ENCODE data around the gene LRRN2. TPM values are rescaled to one million over a fixed set of nuclear protein-coding genes. Genes with fewer than 3 reads are reported as not detected.

Gene LRRN2
- total and polyA plus RNA-seq, 2 of the 8 experiments (the other 6 are each of a cell fraction or from before 2014, with no cell fraction given) = 1.8 to 2.3 TPM

DNA sequence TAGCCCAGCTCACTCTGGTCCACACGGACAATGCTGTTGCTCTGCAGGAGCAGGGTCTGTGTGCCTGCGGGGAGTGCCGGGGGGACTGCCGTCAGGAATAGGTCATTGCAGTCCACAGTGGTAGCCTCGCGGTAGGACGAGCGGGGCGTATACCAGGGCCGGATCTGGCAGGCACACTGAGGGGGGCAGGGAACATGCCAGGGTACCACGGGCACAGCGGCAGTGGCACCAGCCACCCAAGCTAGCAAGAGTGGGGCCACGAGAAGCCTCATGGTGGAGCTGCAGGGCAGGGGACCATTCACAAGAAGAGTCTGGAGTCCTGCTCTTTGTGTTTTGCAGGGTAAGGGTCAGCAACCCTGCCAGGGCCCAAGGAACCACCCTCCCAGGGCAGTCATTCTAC lies 65.8 kb downstream of the LRRN2 start:
- FAIRE-seq (no peak), DNase-seq (ENCODE audit: low read depth in 1 of 2, low spot score in 2 of 2) (no peak)
- Histone ChIP-seq H3K9me3 (ENCODE audit: insufficient read depth in 2 of 2, low read depth in 1 of 2, low read length in 1 of 2) (no peaks in the 10 kb centered on the region), H3K23me2 (ENCODE audit: low read depth, low read length) (no peaks in the 10 kb centered on the region), H2BK120ac (replicated peaks; ENCODE audit: low read depth, low read length) (no peak overlapping the region), H3K4me2 (ENCODE audit: insufficient read depth in 1 of 2, low read depth in 2 of 2, low read length in 2 of 2) (no peak overlapping the region), H2BK12ac (ENCODE audit: low read depth, low read length) (no peak overlapping the region), H2AK5ac (ENCODE audit: low read depth, low read length) (no peak overlapping the region), H3K9ac (replicated peaks in 1 of 4; ENCODE audit: extremely low read depth in 1 of 4, low read depth in 3 of 4, low read length in 3 of 4) (no peak overlapping the region), H4K20me1 (replicated peaks in 1 of 2; ENCODE audit: control insufficient read depth in 1 of 2, insufficient read depth in 2 of 2, low read length in 2 of 2) (no peaks in the 10 kb centered on the region), H3K14ac (ENCODE audit: insufficient read length) (no peak overlapping the region), H3K4me1 (replicated peaks in 1 of 4; ENCODE audit: control insufficient read depth in 3 of 4, insufficient read depth in 4 of 4, low read length in 3 of 4) (peaks cover under 1 to 12% (median 7%) of the 10 kb centered on the region in 4 experiments; a peak in 6 of 7 replicates), H2BK5ac (ENCODE audit: low read depth, low read length) (no peak overlapping the region), H4K5ac (ENCODE audit: insufficient read length, low read depth, low read length) (no peak overlapping the region), H3K18ac (ENCODE audit: extremely low read depth, low read length) (no peak overlapping the region; the same call in 1 of the 2 replicates), H3K79me1 (ENCODE audit: low read depth, low read length) (no peaks in the 10 kb centered on the region), H4K91ac (replicated peaks; ENCODE audit: insufficient read length, low read length) (no peak overlapping the region), H3K4ac (replicated peaks; ENCODE audit: insufficient read length, low read depth, low read length) (no peak overlapping the region), H3K27ac (ENCODE audit: low read depth, low read length) (no peak overlapping the region), H4K8ac (ENCODE audit: extremely low read depth, insufficient read depth, low read length) (no peak overlapping the region), H3K27me3 (replicated peaks in 1 of 4; ENCODE audit: control insufficient read depth in 3 of 4, extremely low read depth in 1 of 4, insufficient read depth in 3 of 4, low read length in 3 of 4) (no peaks in the 10 kb centered on the region; a peak in 1 of 7 replicates), H3K79me2 (ENCODE audit: control insufficient read depth in 1 of 2, insufficient read depth in 2 of 2, low read length in 2 of 2) (no peaks in the 10 kb centered on the region), H3K36me3 (ENCODE audit: control insufficient read depth in 2 of 4, insufficient read depth in 4 of 4, low read length in 3 of 4) (no peaks in the 10 kb centered on the region), H2BK20ac (ENCODE audit: low read length) (no peak overlapping the region), H2AFZ (ENCODE audit: low read length) (no peak overlapping the region), H2BK15ac (ENCODE audit: low read length) (no peak overlapping the region), H3K23ac (ENCODE audit: insufficient read length) (no peak overlapping the region), H3K56ac (replicated peaks; ENCODE audit: insufficient read length, low read depth, low read length) (no peak overlapping the region), H3K4me3 (ENCODE audit: extremely low read depth in 1 of 4, insufficient read depth in 2 of 4, low read depth in 3 of 4, low read length in 4 of 4) (no peak overlapping the region)
- WGBS, 2 experiments (ENCODE audit: extremely low coverage in 1 of 2, insufficient coverage in 1 of 2, insufficient read length in 1 of 2, insufficient replicate concordance in 2 of 2, low coverage in 1 of 2, low lambda C conversion rate in 2 of 2, missing lambda C conversion rate in 1 of 2) = 84% methylated on average over 13 of the region's 13 CpGs; no CpG with 5 or more reads in 1 of the 2 experiments
- ChIA-PET POLR2A (ENCODE audit: partially characterized antibody) (interaction anchor here (1.1 kb wide), 1 partner anchor 18 kb away, joined by 3 read pairs; no protein-coding TSS in a partner anchor), CTCF (ENCODE audit: partially characterized antibody) (interaction anchor here (0.8 to 12.9 kb wide), 17 partner anchors 10 to 208 kb away, joined by 3 to 125 read pairs (median 6); no protein-coding TSS in a partner anchor)
- peak; percentile 74 to 82 for TF ChIP-seq RAD21 (IDR thresholded peaks at IDR 0.05 in 1 of 2, conservative IDR thresholded peaks at IDR 0.05 in 1 of 2; ENCODE audit: low read depth in 2 of 2, low read length in 2 of 2)
- TF ChIP-seq, protein P1, sequence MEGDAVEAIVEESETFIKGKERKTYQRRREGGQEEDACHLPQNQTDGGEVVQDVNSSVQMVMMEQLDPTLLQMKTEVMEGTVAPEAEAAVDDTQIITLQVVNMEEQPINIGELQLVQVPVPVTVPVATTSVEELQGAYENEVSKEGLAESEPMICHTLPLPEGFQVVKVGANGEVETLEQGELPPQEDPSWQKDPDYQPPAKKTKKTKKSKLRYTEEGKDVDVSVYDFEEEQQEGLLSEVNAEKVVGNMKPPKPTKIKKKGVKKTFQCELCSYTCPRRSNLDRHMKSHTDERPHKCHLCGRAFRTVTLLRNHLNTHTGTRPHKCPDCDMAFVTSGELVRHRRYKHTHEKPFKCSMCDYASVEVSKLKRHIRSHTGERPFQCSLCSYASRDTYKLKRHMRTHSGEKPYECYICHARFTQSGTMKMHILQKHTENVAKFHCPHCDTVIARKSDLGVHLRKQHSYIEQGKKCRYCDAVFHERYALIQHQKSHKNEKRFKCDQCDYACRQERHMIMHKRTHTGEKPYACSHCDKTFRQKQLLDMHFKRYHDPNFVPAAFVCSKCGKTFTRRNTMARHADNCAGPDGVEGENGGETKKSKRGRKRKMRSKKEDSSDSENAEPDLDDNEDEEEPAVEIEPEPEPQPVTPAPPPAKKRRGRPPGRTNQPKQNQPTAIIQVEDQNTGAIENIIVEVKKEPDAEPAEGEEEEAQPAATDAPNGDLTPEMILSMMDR (IDR thresholded peaks at IDR 0.05; ENCODE audit: control extremely low read depth in 1 of 3, insufficient read depth in 1 of 3, low read depth in 1 of 3, low read length in 3 of 3) = peak; percentile 54 to 61 (median 60)
- no peak for TF ChIP-seq ZNF274 (IDR thresholded peaks at IDR 0.05; ENCODE audit: borderline replicate concordance, extremely low read depth, low read length)
